HPDE6-E6E7 (cell line): ENCODE measurements around the gene RNF152.
"Not testable (repeated sequence)": the region's sequence is repeated elsewhere in the genome, so short reads cannot be mapped to it uniquely, and the experiment has no call there.

Experiments
- DNase-seq: peaks from one replicate; pipeline ENCODE4 v3.0.0; 2011; ENCODE audit warnings: missing footprints; ENCODE audit errors: extremely low spot score

The RNF152 gene

DNA sequence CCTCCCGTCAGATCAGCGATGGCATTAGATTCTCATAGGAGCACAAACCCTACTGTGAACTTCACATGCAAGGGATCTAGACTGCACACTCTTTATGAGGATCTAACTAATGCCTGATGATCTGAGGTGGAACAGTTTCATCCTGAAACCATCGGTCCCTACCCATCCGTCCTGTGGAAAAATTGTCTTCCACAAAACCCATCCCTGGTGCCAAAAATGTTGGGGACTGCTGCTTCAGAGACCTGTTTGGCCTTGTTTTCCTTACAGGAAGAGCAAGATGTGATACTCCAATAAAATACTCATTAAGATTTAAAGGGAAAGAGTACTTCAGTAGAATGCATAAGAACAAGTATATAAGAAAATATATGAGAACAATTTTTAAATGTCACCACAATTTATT, 71.1 kb downstream of the RNF152 start:
- DNase-seq = no peak

DNA sequence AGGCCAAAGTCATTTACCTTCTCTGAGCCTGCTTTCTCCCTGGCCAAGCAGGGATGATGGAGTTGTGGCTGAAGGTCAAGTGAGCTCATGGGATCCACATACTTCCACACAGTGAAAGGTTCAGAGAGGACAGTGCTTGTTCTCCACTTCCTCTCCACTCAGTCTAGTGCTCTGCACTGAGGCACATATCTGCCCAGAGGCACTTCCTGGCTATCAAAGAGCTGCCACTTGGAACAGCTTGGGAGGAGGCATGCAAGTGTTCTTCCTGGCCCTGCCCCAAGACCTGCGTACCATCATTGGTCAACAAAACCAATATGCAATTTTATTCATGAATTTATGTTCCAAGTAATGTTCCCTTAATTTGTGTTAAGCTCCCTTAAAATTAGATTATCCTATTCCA, 71.9 kb downstream of the RNF152 start:
- no peak for DNase-seq

DNA sequence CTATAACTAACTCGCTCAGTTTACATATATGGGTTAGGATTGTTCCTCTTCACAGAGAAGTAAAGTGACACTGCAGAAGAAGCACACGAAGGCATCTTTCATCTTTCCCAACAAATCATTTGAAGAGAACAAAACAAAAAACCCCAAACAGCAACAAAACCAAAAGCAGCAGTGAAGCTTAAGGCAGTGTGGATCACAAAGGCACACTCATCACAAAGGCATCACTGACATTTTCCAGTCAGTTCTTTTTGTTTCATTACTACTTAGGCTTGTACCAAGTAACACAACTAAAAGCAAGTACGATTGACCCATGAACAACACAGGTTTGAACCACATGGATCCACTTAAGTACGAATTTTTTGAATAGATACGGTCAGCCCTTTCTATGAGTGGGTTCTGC, 75.7 kb downstream of the RNF152 start:
- DNase-seq = no peak

DNA sequence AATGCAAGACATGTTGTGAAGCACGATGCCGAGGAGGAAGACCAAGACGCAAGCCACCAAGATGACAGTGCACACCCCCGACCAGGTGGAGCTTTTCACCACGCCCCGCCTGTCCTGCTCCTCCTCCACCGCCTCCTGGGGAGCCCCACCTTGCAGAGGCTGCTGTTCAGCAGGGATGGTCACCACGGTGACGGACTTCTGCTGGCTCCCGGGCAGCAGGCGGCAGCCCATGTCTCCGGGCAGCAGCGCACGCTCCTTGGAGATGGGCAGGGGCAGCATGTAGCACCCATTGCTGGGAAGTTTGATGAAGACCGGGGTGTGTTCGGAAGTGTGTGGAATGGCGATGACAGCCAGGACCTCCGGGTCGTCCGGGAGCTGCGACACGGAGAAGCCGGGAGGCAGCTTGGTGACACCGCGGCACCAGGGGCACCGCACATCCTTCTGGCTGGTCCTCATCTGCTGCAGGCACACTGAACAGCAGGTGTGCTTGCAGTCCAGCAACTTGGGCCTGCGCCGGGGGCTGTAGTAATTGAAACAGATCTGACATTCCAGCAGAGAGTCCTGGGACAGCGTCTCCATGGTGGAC, 76.8 kb downstream of the RNF152 start:
- no peak for DNase-seq

DNA sequence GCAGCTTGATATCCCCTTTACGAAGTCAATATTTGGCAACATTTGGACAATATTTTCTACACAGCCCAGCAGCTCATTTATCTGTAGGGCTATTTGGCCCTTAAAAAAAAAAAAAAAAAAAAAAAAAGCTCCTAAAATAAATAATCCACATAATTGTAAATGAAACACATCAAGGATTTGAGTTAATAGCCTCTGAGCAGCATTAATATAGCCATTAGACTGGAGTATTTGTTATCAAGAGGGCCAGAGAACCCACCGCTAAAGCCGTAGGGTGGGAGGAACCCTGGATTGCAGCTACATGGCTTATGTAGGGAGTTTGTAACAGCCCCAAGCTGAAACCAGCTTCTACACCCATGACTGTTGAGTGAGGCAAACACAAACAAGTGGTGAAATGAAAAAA, 84.5 kb downstream of the RNF152 start:
- DNase-seq = no peak

DNA sequence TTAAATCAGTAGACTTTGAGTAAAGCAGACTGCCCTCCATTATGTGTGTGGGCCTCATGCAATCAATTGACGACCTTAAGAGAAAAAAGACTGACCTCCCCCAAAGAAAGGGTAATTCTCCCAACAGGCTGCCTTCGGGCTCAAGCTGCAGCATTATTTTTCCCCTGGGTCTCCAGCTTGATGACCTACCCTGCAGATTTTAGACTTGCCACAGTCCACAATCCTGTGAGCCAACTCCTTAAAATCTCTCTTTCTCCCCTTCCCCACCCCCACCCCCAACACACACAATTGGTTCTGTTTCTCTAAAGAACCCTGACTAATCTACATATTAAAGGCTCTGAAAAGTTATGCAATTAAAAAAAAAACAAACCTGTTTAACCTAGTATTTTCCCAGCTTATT, 89.4 kb downstream of the RNF152 start:
- DNase-seq = no peak

DNA sequence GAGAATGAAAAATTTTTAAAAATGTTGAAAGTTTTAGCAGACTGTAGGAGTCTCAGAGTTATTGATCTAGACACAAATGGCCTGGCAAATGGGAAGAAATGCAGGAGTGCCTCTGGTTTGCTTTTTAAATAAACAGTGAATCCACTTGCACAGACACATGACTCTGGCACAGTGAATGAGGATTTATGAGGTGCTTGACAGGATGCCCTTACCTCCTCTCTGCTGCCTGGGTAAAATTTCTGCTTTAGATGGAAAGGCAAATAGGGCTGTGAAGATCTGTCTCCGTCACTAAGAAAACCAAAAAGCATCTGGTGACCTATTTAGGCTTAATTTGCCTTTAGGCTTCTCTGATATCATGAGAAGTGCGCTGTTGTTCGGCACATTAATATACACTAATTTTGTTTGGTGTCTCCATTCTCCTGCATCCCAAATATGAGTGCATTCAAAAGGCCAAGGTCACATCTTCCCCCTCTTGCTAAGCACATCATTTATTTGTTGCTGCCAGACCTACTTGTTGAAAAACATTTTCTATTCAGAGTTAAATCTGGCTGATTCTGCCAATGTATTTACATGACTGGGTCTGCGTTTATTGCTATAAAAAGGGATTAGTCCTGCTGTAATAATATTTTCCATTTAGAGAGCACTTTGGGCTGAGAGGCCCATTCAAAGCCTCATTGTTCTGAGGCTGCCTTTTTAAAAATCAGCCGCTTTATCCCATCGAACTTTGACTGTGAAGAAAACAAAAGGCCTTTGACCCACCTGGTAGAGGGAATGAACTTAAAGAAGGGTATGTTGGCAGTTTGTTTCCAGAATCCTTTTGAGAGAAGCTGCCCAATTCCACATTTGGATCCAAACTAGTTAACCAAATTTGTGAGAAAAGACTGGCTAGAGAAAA, 94.9 kb downstream of the RNF152 start:
- DNase-seq = no peak

DNA sequence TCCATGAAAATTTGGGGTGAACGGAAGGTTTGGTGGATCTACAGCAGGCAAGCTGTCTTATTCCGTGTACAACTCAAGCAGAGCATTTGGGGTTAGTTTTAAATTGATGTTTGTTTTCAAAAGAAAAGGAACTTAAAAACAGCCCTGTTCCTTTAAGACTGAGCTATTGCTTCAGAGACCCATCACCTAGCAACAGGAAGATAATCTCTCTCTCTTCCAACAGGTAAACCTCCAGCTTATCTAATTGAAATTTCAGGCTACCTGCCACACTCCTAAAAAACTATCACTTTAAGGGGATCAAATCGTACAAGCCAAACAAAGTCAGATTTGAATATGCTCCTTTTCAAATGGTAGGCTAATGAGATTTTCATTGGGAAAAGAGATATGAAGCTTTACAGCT, 101.8 kb downstream of the RNF152 start:
- no peak for DNase-seq

DNA sequence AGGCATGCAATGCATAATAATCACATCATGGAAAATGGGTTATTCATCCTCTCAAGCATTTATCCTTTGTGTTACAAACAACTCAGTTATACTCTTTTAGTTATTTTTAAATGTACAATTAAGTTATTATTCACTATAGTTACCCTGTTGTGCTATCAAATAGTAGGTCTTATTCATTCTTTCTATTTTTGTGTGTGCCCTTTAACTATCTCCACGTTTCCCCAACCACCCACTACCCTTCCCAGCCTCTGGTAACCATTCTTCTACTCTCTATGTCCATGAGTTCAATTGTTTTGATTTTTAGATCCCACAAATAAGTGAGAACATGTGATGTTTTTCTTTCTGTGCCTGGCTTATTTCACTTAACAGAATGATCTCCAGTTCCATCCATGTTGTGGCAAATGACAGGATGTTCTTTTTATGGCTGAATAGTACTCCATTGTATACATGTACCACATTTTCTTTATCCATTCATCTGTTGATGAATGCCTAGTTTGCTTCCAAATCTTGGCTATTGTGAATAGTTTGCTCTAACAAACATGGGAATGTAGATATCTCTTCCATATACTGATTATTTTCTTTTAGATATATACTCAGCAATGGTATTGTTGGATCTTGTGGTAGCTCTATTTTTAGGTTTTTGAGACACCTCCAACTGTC, 105.7 kb downstream of the RNF152 start:
- DNase-seq = not testable (repeated sequence)

DNA sequence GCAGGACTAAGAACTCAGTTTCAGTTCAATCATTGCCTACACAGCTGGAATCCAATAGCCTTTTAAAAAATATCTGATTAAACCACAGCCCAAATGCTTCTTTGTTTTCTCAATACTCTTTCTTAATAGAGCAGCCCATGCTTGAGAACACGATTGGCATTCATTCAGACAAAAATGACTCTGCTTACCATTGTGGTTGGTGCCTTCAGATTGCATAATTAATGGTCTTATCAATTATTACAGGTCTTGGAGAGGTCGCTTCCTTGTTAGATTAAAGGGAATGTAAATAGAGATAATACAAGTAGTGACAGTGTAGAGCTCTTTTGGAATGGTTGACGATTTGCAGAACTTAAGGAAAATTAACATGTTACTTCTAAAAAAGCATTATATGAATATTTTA, 107.2 kb downstream of the RNF152 start:
- DNase-seq = no peak

DNA sequence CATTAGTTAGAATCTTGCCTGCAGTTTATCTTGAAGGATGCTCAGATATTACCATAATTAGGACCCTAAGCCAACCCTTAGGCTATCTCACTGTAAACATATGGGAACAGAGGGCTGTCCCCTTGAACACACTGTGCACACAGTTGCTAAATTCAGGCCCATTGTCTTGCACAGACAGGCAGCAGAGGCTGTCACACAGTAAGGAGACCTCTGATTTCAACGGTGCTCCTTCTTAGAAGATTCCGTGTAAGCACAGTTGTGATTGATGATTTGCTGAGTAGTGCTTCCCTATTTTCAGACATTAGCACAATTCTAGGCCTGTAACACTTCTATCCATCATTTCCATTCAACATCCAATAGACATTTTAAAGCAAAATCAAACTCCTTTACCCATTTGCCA, 108.0 kb downstream of the RNF152 start:
- DNase-seq = no peak

DNA sequence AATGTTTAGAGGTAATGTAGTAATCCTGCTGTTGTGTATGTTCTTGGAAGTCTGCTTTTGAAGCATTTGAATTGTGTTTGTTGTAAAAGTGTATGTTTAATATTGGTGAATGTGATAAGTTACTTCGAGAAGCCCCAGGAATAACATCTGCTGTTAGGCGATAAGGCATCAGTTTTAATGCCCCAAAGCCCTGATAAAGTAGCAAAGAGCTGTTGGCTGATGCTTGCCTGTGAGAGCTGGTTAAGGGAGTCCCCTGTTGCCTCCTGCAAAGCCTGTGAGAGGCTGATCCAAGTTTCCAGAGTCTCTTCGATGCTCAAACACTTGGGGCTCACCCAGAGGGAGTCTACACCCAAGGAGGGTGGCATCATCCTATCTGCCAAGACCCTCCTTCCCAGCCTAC, 110.3 kb downstream of the RNF152 start:
- no peak for DNase-seq

DNA sequence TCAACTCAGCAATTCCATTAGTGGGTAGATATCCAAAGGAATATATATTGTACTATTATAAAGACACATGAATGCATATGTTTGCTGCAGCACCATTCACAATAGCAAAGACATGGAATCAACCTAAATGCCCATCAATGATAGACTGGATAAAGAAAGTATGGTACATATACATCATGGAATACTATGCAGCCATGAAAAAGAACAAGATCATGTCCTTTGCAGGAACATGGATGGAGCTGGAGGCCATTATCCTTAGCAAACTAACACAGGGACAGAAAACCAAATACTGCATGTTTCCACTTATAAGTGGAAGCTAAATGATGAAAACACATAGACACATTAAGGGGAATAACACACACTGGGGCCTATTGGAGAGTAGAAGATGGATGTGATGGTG, 116.6 kb downstream of the RNF152 start:
- DNase-seq = not testable (repeated sequence)

DNA sequence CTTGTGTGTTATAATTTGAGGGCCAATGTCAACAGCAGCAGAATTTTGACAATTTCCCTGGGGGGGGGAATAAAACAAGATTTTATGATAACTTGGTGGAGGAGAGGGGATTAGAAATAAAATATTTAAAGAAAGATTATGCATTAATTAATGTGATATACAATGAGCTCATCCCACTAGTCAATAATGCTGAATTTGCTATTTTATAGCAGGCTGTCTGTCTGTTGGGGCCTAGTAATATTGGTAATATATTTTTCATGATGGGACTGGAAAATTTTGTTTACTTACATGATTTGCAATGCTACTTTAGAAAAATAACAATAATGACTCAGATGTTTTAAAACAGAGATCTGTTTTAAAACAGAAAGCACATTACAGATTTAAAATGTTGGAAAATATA, 118.0 kb downstream of the RNF152 start:
- DNase-seq = no peak

DNA sequence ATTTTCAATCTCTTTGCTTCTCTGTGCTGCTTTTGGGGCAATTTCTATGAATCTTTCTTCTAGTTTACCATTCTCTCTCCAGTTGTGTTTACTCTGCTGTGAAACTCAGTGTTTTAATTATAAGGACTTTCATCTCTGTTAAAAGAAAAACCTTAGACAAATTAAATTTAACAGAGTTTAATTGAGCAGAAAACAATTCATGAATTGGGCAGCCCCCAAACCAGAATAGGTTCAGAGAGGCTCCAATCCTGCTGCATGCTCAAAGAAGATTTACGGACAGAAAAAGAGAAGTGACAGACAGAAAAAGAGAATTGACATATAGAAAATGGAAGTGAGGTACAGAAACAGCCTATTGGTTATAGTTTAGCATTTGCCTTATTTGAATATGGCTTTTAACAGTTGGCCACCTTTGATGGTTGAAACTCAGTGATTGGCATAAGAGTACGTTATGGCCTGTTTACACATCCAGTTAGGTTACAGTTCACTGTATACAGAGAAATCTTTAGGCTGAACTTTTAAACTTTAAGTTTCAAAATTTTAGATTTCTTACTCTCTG, 120.4 kb downstream of the RNF152 start:
- no peak for DNase-seq

DNA sequence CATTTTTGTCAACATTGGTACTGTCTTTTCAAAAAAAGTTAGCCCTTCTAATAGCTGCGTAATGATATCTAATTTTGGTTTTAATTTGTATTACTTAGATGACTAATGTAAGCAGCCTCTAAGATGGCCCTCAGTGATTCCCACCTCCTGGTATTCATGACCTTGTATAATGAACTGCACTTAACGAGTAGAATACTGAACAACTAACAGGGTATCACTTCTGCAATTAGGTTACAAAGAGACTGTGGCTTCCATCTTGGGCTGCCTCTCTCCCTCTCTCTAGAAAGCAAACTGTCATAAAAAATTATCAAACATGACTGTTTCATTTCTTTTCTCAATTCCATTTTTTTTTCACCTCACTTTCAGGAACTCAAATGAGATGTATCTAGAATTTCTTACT, 120.9 kb downstream of the RNF152 start:
- no peak for DNase-seq

DNA sequence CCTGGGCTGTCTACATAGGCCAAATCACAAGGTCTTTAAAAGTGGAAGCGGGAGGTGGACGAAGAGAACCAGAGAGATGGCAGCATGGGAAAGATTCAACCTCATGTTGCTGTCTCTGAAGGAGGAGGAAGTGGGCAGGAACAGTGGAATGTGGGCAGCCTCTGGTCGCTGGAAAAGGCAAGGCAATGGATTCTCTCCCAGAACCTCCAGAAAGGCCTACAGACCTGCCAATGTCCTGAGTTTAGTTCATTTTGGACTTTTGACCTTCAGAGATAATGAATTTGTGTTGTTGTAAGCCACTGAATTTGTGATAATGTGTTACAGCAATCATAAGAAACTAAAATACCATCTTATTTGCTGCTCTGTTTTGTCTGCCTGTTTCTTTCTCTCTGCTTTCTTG, 122.5 kb downstream of the RNF152 start:
- DNase-seq = no peak

DNA sequence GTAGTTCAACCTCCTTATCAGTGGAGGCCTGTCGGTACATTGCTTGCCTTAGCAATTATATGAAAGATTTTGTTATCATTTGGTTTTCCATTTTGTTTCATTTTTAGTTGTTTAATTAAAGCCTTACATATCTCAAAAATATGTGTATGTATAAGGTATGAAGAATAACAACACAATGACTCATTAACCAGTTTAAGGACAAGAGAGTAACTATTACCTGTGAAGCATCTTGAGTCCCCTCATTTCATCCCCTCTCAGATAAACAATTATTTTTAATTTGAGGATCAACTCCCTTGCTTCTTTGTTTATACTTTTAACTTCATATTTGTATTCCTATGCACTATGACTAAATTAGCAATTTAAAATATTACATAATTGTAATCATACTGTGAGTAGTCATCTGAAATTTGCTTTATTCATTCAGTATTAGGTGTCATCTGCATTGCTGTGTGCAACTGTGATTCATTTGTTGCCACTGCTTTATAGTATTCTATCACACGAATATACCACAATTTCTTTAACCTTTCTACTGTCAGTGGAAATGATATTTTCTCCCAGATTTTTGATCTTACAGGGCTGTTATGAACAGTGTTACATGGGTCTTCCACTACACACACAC, 126.4 kb downstream of the RNF152 start:
- DNase-seq = no peak

DNA sequence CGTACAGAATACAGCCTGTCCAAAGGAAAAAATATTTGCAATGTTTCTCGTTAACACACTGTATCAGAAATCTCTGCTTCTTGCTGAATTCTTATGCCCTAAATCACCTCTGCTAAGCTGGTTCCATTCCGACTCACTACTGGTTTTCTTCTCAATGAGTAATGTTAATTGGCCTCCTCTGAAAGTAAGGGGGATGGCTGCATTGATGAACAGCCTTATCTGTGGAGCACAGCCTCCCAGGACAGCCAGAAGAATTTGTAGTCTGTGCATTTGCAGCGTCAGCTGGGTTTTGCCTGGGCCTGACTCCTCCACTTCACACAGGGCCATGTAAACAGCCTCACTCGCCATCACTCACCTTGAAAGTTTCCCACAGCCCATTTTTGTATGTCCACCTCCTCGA, 127.7 kb downstream of the RNF152 start:
- DNase-seq = no peak

DNA sequence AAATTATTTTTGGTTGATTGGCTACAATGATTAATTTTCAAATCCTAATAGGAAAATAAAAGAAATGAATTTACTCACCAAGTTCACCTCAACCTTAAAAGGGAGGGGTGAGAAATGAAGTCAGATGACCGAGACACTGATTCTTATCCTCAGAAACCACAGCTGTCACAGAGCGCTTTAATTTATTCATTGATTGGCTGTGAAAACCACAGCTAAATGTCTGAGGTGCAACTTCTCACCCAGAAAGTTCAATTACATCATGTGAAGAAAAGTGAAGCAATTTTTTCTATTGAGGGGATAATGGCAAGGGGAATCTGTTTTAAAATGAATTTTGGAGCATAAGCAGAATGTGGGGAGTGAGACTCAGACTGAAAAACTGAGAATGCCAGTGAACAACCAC, 128.4 kb downstream of the RNF152 start:
- no peak for DNase-seq

DNA sequence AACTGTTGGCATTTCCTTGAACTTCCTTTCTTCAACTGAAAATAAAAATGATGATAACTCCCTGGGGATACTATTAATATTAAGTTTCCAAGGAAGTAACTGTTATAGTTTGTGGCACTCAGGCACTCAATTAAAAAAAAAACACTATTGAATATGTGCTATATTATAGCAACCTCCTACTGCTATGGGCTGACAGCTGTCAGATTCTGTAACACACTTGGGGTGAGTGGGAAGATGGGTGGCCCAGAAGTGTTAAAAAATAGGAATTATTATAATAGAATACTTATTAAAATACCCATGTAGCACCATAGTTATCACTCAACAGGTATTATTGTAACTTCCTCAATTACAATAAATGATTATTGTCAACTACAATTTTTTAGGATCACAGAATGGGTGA, 130.9 kb downstream of the RNF152 start:
- no peak for DNase-seq
